Measurements from ENCODE around the gene PARVA.

The PARVA gene

GRCh38 chr11:12556155-12556554, 178.8 kb downstream of the PARVA start:
- Histone ChIP-seq H3K9me3 (no peaks in the 10 kb centered on the region), H3K4me1 (ENCODE audit: control insufficient read depth in 1 of 2, insufficient read depth in 1 of 2, low read depth in 1 of 2, low read length in 1 of 2) (no peaks in the 10 kb centered on the region), H3K27me3 (no peaks in the 10 kb centered on the region), H3K27ac (no peak overlapping the region), H3K4me3 (ENCODE audit: low read depth in 1 of 2, low read length in 1 of 2) (no peak overlapping the region), H3K36me3 (no peaks in the 10 kb centered on the region)
- no peak for TF ChIP-seq CTCF (IDR thresholded peaks at IDR 0.05)

DNA sequence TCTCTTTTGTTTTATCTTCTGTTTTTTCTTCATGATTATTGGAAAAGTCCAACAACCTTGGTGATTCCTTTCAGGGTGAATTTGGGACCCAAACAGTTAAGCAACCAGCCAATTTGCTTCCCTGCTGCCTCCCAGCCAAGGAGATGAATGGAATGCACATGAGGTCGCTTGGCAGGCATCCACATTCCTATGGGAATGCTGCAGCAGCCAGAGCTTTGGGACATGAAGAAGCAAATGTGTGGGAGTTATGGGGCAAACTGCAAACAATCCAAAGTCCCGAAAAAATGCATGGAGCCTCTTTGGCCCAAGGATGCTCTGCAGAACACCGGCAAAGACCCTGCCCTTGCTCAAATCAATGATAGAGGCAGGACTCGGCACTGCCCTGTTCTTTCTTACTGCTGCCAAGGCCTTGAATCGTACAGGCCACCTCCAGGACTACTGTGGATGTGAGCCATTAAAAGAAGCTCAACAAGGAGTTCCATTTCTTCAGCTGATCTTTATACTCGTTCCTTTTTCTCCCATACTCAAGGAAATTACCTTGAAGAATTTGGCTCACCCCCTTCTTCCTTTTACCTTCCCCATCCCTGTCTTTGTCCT, 179.5 kb downstream of the PARVA start:
- no peaks in the 10 kb centered on the region for H3K9me3 ChIP-seq
- H3K4me3 ChIP-seq (ENCODE audit: low read depth in 1 of 2, low read length in 1 of 2) = no peak overlapping the region
- TF ChIP-seq CTCF (IDR thresholded peaks at IDR 0.05) = no peak
- H3K4me1 ChIP-seq (ENCODE audit: control insufficient read depth in 1 of 2, insufficient read depth in 1 of 2, low read depth in 1 of 2, low read length in 1 of 2) = no peaks in the 10 kb centered on the region
- no peaks in the 10 kb centered on the region for H3K36me3 ChIP-seq
- no peaks in the 10 kb centered on the region for H3K27me3 ChIP-seq
- H3K27ac ChIP-seq = no peak overlapping the region

DNA sequence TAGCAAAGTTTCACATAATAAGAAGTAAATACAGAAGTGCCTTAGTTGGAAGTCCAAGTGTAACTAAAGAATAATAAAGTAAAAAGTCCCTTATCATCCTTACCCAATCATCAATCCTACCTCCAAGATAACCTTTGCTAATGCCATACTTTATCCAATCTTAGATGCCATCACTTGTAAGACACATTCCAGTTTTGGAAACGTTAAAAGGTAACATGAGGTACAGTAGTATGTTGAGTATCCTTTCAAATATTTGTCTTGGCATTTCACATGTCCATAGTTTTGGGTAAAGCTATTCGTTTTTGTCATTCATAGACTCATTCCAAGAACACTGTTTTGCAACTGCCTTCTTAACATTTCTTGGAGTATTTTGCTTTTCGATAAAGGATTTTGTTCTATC, 181.6 kb downstream of the PARVA start:
- no peaks in the 10 kb centered on the region for H3K36me3 ChIP-seq

GRCh38 chr11:12560362-12560761, 183.0 kb downstream of the PARVA start:
- no peak overlapping the region for H3K27ac ChIP-seq
- no peaks in the 10 kb centered on the region for H3K9me3 ChIP-seq
- no peak overlapping the region for H3K4me3 ChIP-seq (ENCODE audit: low read depth in 1 of 2, low read length in 1 of 2)
- no peaks in the 10 kb centered on the region for H3K4me1 ChIP-seq (ENCODE audit: control insufficient read depth in 1 of 2, insufficient read depth in 1 of 2, low read depth in 1 of 2, low read length in 1 of 2)
- H3K36me3 ChIP-seq = no peaks in the 10 kb centered on the region
- TF ChIP-seq CTCF (IDR thresholded peaks at IDR 0.05) = no peak
- no peaks in the 10 kb centered on the region for H3K27me3 ChIP-seq

More for the DNA sequence above, 181.6 kb downstream of the PARVA start:
- no peak overlapping the region for H3K4me3 ChIP-seq (ENCODE audit: low read depth in 1 of 2, low read length in 1 of 2)
- TF ChIP-seq CTCF (IDR thresholded peaks at IDR 0.05) = no peak
- no peak overlapping the region for H3K27ac ChIP-seq
- H3K27me3 ChIP-seq = no peaks in the 10 kb centered on the region
- no peaks in the 10 kb centered on the region for H3K9me3 ChIP-seq
- no peaks in the 10 kb centered on the region for H3K4me1 ChIP-seq (ENCODE audit: control insufficient read depth in 1 of 2, insufficient read depth in 1 of 2, low read depth in 1 of 2, low read length in 1 of 2)

- Histone ChIP-seq H3K4me1 (ENCODE audit: control insufficient read depth in 1 of 2, insufficient read depth in 1 of 2, low read depth in 1 of 2, low read length in 1 of 2) (no peaks in the 10 kb centered on the region), H3K4me3 (ENCODE audit: low read depth in 1 of 2, low read length in 1 of 2) (no peak overlapping the region)
- TF ChIP-seq CTCF (IDR thresholded peaks at IDR 0.05) = no peak
Measured at GRCh38 chr11:12560861-12561260, 183.5 kb downstream of the PARVA start.

DNA sequence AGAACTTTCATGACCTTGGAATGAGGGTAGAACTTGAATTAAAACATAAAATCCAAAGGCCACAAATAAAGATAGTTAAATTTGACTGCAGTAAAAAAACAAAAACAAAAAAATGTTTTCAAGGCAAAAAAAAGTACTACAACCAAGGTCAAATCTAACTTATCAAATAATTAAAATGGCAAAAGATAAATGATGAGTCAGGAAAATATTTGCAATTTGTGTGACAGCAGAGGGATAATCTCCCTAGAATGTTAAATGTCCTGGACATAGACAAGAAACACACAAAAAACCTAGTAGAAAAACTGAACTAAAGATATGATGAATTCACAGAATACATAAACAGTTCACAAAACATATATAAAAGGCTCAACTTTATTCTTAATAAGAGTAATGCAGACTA, 186.6 kb downstream of the PARVA start:
- H3K27ac ChIP-seq = no peak overlapping the region
- no peaks in the 10 kb centered on the region for H3K9me3 ChIP-seq
- TF ChIP-seq CTCF (IDR thresholded peaks at IDR 0.05) = no peak
- H3K27me3 ChIP-seq = no peaks in the 10 kb centered on the region
- no peaks in the 10 kb centered on the region for H3K36me3 ChIP-seq
- H3K4me1 ChIP-seq (ENCODE audit: control insufficient read depth in 1 of 2, insufficient read depth in 1 of 2, low read depth in 1 of 2, low read length in 1 of 2) = no peaks in the 10 kb centered on the region
- H3K4me3 ChIP-seq (ENCODE audit: low read depth in 1 of 2, low read length in 1 of 2) = no peak overlapping the region

More at GRCh38 chr11:12560861-12561260, 183.5 kb downstream of the PARVA start:
- H3K36me3 ChIP-seq = no peaks in the 10 kb centered on the region
- no peaks in the 10 kb centered on the region for H3K9me3 ChIP-seq
- no peak overlapping the region for H3K27ac ChIP-seq
- no peaks in the 10 kb centered on the region for H3K27me3 ChIP-seq
